Uterus (tissue), 2 donors: ENCODE measurements around the gene TRIP13.

ENCODE experiments used
- POLR2A ChIP-seq, 2 donors: fragments of 450-650 bp; IDR thresholded peaks; one replicate each; pipeline ENCODE4 v1.6.1; 2016; ENCODE audit warnings: antibody characterized with exemption in 2 of 2, mild to moderate bottlenecking in 1 of 2, moderate library complexity in 1 of 2
- TF ChIP-seq, protein P1 (sequence below), 4 experiments: fragments of 200-600 bp in 2 of 4; fragments of 450-650 bp in 2 of 4; sonication (generic) in 2 of 4; IDR thresholded peaks; one replicate each; pipeline ENCODE4 v1.5.1; 2016 to 2019; ENCODE audit warnings: antibody characterized with exemption in 4 of 4, mild to moderate bottlenecking in 2 of 4, moderate library complexity in 1 of 4

DNA sequence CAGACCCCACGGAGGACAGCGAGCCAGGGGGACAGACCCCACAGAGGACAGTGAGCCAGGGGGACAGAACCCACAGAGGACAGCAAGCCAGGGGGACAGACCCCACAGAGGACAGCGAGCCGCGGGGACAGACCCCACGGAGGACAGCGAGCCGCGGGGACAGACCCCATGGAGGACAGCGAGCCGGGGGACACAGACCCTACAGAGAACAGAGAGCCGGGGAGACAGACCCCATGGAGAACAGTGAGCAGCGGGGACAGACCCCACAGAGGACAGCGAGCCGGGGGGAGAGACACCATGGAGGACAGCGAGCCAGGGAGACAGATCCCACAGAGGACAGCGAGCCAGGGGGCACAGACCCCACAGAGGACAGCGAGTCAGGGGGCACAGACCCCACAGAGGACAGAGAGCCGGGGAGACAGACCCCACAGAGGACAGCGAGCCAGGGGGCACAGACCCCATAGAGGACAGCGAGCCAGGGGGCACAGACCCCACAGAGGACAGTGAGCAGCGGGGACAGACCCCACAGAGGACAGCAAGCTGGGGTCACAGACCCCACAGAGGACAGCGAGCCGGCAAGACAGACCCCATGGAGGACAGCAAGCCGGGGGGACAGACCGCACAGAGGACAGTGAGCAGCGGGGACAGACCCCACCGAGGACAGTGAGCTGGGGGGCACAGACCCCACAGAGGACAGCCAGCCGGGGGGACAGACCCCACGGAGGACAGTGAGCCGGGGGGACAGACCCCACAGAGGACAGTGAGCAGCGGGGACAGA is 37.5 kb upstream of the TRIP13 start:
- no peak for TF ChIP-seq POLR2A (IDR thresholded peaks at IDR 0.05)
- TF ChIP-seq, protein P1, sequence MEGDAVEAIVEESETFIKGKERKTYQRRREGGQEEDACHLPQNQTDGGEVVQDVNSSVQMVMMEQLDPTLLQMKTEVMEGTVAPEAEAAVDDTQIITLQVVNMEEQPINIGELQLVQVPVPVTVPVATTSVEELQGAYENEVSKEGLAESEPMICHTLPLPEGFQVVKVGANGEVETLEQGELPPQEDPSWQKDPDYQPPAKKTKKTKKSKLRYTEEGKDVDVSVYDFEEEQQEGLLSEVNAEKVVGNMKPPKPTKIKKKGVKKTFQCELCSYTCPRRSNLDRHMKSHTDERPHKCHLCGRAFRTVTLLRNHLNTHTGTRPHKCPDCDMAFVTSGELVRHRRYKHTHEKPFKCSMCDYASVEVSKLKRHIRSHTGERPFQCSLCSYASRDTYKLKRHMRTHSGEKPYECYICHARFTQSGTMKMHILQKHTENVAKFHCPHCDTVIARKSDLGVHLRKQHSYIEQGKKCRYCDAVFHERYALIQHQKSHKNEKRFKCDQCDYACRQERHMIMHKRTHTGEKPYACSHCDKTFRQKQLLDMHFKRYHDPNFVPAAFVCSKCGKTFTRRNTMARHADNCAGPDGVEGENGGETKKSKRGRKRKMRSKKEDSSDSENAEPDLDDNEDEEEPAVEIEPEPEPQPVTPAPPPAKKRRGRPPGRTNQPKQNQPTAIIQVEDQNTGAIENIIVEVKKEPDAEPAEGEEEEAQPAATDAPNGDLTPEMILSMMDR (IDR thresholded peaks at IDR 0.05) = no peak
